Peyer's patch (tissue), 4 donors: ENCODE data around the gene SLC25A25.

Experiments
- POLR2A ChIP-seq, 2 donors: fragments of 450-650 bp; IDR thresholded peaks; one replicate each; pipeline ENCODE4 v1.5.1; 2017; ENCODE audit warnings: antibody characterized with exemption in 2 of 2, mild to moderate bottlenecking in 2 of 2, moderate library complexity in 2 of 2
- TF ChIP-seq, protein P1 (sequence below), 6 experiments: fragments of 450-650 bp in 4 of 6; fragments of 200-600 bp in 2 of 6; sonication (generic) in 1 of 6; IDR thresholded peaks; one replicate each; pipeline ENCODE4 v1.5.1; 2017 to 2019; ENCODE audit warnings: antibody characterized with exemption in 6 of 6, mild to moderate bottlenecking in 3 of 6, moderate library complexity in 1 of 6

DNA sequence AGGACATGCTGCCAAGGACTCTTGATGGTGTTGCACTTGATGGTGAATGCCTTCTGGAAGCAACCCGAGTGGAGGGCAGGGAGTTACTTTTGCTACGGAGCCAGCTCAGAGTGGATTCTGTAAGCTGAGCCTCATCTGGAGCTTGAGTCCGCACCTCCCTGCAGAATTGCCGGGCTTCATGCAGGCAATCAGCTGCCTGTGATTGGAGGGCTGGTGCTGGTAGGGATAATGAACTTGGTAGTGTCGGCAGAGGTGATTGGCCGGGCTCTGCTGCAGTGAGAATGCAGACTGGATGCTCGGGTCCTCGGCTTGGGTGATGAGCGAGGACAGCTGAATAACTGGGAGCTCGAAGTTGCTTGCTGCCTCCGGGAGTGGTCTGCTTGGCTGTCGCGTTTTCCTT lies 23.1 kb downstream of the SLC25A25 start:
- TF ChIP-seq, protein P1, sequence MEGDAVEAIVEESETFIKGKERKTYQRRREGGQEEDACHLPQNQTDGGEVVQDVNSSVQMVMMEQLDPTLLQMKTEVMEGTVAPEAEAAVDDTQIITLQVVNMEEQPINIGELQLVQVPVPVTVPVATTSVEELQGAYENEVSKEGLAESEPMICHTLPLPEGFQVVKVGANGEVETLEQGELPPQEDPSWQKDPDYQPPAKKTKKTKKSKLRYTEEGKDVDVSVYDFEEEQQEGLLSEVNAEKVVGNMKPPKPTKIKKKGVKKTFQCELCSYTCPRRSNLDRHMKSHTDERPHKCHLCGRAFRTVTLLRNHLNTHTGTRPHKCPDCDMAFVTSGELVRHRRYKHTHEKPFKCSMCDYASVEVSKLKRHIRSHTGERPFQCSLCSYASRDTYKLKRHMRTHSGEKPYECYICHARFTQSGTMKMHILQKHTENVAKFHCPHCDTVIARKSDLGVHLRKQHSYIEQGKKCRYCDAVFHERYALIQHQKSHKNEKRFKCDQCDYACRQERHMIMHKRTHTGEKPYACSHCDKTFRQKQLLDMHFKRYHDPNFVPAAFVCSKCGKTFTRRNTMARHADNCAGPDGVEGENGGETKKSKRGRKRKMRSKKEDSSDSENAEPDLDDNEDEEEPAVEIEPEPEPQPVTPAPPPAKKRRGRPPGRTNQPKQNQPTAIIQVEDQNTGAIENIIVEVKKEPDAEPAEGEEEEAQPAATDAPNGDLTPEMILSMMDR (IDR thresholded peaks at IDR 0.05) = no peak
- no peak for TF ChIP-seq POLR2A (IDR thresholded peaks at IDR 0.05)
